Transverse colon (tissue), 4 donors: Measurements from ENCODE around the gene GAPVD1.

Experiments
- CTCF ChIP-seq, 5 experiments: fragments of 200-600 bp in 3 of 5; fragments of 450-650 bp in 2 of 5; sonication (generic) in 3 of 5; IDR thresholded peaks; 1 replicate in 2 of 5; 2 replicates in 3 of 5; pipeline ENCODE4 v1.5.1; 2016 to 2017; ENCODE audit warnings: antibody characterized with exemption in 5 of 5, inconsistent platforms in 3 of 5, mild to moderate bottlenecking in 2 of 5, moderate library complexity in 1 of 5
- EP300 ChIP-seq: sonication (generic); formaldehyde crosslinking; IDR thresholded peaks from one replicate; pipeline ENCODE4 v1.6.1; 2017; ENCODE audit warnings: antibody characterized with exemption, low read depth
- POLR2A ChIP-seq: fragments of 450-650 bp; IDR thresholded peaks from one replicate; pipeline ENCODE4 v1.6.1; 2016; ENCODE audit warnings: antibody characterized with exemption, mild to moderate bottlenecking, moderate library complexity
- POLR2AphosphoS5 ChIP-seq, 3 donors: sonication (generic); formaldehyde crosslinking; IDR thresholded peaks; one replicate each; pipeline ENCODE4 v1.6.1; 2016; ENCODE audit warnings: antibody characterized with exemption in 3 of 3

GRCh38 chr9:125355601-125356000 lies 94.0 kb downstream of the GAPVD1 start:
- TF ChIP-seq CTCF (IDR thresholded peaks at IDR 0.05) (no peak), POLR2A (no peak), EP300 (no peak), POLR2AphosphoS5 (IDR thresholded peaks at IDR 0.05) (no peak)
